ENCODE results near the gene RCVRN.
"Not testable (repeated sequence)": the region's sequence is repeated elsewhere in the genome, so short reads cannot be mapped to it uniquely, and the experiment has no call there.

Gene RCVRN

GRCh38 chr17:9921216-9921615 is 16.1 kb upstream of the RCVRN start:
- not testable (repeated sequence) for DNase-seq

- DNase-seq = no peak
Measured at GRCh38 chr17:9918804-9919352, 13.8 kb upstream of the RCVRN start.

GRCh38 chr17:9918352-9918751 is 13.3 kb upstream of the RCVRN start:
- DNase-seq = no peak

DNA sequence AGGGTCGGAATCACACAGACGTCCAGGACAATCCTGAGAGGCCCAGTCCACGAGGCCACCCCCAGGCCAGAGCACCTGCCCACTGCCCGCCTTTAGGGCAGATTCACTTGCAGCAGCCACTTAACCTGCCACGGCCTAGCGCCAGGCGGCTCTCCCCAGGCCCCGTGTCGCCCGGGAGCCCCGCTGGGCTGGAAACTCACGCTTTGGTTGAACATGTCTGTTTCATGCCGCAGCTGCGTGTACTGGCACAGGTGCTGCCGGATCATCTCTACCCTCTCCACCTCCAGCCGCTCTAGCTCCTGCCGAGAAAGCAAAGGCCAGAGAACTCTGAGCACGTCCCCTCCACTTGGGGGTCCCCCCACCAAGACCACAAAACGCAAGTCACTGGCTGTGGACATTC is 12.7 kb upstream of the RCVRN start:
- no peak for DNase-seq

- DNase-seq = no peak
Measured at GRCh38 chr17:9917131-9917530, 12.1 kb upstream of the RCVRN start.

GRCh38 chr17:9916108-9916507 is 11.0 kb upstream of the RCVRN start:
- no peak for DNase-seq

GRCh38 chr17:9913476-9913875 is 8.4 kb upstream of the RCVRN start:
- no peak for DNase-seq

- no peak for DNase-seq
Measured at GRCh38 chr17:9912121-9913099, 7.3 kb upstream of the RCVRN start.

- no peak for DNase-seq
Measured at GRCh38 chr17:9911089-9911488, 6.0 kb upstream of the RCVRN start.

GRCh38 chr17:9908649-9909042 is 3.6 kb upstream of the RCVRN start:
- DNase-seq = no peak

GRCh38 chr17:9907883-9908648 is 3.0 kb upstream of the RCVRN start:
- DNase-seq = no peak

DNA sequence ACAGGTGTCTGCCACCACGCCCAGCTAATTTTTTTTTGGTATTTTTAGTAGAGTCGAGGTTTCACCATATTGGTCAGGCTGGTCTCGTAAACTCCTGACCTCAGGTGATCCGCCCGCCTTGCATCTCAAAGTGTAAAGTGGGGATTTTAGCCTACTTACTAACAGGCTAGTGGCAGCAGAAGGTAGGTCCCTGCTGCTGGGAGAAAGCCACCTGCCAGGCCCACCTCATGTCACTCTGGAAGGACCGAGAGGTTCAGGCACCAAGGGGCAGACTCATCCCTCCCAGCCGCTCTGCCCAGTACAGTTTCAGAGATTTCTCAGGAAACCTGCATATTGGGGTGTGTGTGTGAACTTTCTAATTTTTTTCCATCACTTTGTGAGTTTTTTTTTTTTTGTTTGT is 2.1 kb upstream of the RCVRN start:
- no peak for DNase-seq

DNA sequence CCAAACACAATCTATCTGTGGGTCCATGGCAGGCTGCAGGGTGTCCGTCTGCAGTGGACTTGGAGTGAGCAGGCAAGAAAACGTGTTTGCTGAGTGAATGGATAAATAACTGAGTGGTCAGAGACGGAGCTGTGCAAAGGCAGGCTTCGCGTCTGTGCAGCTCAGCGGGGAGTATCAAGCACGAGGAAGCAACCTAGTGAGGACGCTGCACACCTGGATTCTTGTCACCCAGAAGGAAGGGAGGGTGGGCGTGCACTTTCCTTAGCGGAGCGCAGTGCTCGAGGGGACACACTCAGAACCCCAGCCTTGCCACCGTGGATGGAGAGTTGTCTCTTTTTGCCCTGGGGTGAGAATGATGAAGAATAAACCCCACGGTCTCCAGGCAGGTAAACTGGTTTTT is 1.5 kb upstream of the RCVRN start:
- DNase-seq = no peak

- DNase-seq = no peak
Measured at GRCh38 chr17:9905902-9906301, 831 bp upstream of the RCVRN start.

- DNase-seq = no peak
Measured at GRCh38 chr17:9904277-9905077, 594 bp downstream of the RCVRN start.

DNA sequence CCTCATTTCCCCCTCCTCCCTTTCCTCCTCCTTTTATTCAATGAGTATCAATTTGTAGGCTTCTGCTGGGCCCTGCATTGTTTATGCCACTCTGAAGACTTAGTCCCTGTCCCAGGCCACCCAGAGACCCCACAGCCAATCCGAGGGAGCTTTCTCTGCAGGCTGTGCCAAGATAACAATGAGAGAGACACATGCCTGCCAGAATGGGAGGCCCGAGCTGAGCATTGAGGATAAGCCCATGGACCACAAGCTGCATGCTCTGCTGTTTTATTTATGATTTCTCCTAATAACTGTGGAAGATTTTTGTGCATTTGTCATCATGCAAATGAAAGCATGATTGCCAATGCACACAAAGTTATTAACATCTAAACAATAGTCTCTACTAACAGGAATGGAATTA is 3.0 kb downstream of the RCVRN start:
- no peak for DNase-seq

DNA sequence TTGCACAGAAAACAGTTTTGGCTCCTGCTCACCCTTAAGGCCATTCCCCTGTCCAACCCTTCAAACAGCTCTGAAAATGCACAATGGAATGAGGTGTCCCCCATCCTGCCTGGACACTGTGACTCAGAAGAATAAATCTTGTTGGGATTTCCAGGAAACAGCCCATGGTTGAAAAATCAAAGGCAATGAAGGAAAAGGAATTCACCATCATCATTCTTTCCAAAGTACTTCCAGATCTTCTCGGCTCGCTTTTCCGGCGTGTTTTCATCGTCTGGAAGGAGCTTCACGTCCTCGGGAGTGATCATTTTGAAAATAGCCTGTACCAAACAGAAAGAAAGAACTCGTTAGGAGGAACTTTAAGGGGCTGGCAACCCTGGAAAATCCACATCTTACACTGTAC is 4.3 kb downstream of the RCVRN start:
- DNase-seq = no peak

DNA sequence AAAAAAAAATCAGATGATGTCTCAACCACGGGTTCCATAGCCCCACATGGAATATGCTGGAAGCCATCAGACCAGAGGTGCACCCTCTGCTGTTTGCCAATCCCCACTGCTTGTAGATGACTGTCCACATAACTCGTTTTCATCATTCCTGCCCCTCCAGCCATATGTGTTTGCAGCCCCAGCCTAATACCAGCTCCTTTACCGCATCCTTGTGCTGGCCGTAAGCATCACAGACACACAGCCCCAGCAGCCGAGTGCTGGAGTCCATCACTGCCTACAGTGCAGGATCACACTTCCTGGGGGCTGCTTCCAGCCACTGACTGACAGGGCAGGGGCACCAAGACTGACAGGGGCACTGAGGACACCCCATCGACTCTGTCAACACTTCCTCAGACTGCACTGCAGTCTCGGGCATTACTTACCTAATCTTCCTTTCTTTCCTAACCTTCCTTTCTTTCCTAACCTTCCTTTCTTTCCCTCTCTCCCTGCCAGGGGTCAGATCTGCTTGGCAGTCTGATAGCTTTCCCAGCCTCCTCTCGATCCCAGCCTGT is 5.0 kb downstream of the RCVRN start:
- no peak for DNase-seq

DNA sequence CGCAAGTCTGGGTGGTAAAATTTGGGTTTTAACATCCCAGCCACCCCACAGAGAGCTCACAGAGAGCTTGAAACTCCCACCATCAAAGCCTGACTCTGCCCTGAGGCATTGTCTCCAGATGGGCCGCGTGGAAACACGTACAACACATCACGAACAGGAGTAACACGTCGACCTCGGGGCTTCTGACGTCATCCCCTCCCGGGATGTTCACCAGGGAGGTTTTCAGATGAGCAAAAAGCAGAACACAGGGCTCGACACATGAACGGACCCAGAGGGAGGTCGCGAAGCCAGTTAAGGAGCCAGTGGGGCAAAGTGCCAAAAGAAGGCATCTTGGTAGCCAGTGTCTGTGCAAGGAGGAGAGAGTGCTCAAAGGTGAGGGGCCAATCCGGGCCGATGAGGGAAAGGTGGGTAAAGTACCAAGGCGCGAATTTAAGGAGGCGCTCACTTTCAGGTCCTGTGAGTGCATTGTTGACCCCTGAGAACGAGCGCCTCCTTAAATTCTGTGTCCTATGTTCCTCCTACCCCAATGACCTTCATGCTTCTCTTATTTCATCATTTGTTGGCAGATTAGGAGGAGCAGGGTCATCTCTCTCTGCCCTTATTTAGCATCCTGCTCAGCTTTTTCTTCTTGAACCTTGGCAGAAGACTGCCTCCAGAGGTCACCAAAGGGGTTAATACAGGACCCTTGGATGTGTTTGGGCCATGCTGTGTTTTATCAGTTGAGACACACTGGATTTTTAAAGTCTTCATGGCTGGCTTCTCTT is 5.6 kb downstream of the RCVRN start:
- DNase-seq = no peak

DNA sequence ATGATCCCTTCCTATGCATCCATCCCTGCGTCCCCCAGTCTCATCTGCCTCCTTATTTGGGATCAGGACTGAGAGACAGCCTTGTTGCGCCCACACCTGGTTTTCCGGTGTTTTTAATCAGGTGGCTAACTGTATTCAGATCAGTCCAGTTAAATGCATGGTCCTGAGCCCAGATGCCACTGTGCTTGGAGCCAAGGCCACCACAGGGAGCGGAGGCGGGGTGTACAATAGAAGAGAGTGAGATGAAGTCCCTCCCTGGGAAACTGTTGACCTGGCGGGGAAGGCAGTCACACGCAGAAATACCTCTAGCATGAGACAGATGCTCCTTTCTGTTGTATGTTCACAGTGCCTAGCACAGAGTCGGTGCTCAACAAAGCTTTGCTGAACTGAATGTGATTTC is 6.3 kb downstream of the RCVRN start:
- no peak for DNase-seq

GRCh38 chr17:9897372-9897968 is 7.6 kb downstream of the RCVRN start:
- no peak for DNase-seq

All from activated CD4-positive, alpha-beta T cell treated with anti-CD3 and anti-CD28 coated beads, Interleukin-2, amount 50 U/mL, for 4 hours (primary cell).